Measurements from ENCODE around the gene SLFN14.
A peak's percentile ranks its signal among the peaks of the same experiment; 100 is the strongest.

- TF ChIP-seq CTCF (IDR thresholded peaks at IDR 0.05), result peak in 2 of 7 experiments; percentile 9 to 13
- TF ChIP-seq POLR2A (IDR thresholded peaks at IDR 0.05), result peak; percentile 74 to 93 (median 90)
These were observed 17.7 kb upstream of the SLFN14 start, which contains the start of gene PEX12 for GRCh38 chr17:35578197-35578928.
